Ovary (tissue), 9 donors: ENCODE measurements around the gene CTIF. TPM values are rescaled to one million over a fixed set of nuclear protein-coding genes. Genes with fewer than 3 reads are reported as not detected.
A peak's percentile ranks its signal among the peaks of the same experiment; 100 is the strongest.

Experiments
- DNase-seq, 5 donors: peaks; one replicate each; pipeline ENCODE4 v3.0.0-alpha.2; 2019 to 2020
- H3K27ac ChIP-seq, 2 donors: fragments of 200-600 bp; one replicate each; pipeline versions ENCODE4 v1.5.1 to v1.8.0; 2019 to 2022
- H3K27me3 ChIP-seq: fragments of 200-600 bp; one replicate; pipeline ENCODE4 v1.8.0; 2022
- H3K36me3 ChIP-seq: fragments of 200-600 bp; sonication (generic); one replicate; pipeline ENCODE4 v1.5.1; 2019
- H3K4me1 ChIP-seq: one replicate; pipeline ENCODE4 v1.8.1; 2013; ENCODE audit warnings: mild to moderate bottlenecking, moderate library complexity; ENCODE audit not compliant: insufficient read depth
- H3K4me3 ChIP-seq: fragments of 200-600 bp; sonication (generic); one replicate; pipeline ENCODE4 v1.5.1; 2017
- H3K9me3 ChIP-seq, 2 donors: fragments of 200-600 bp in 1 of 2; sonication (generic) in 1 of 2; one replicate each; pipeline versions ENCODE4 v1.5.1 to v1.8.1; 2013 to 2019; ENCODE audit warnings: mild to moderate bottlenecking in 1 of 2, moderate library complexity in 1 of 2
- CTCF ChIP-seq, 3 donors: fragments of 450-650 bp in 2 of 3; fragments of 200-600 bp in 1 of 3; IDR thresholded peaks; one replicate each; pipeline versions ENCODE4 v1.5.1 to v1.8.0; 2016 to 2022; ENCODE audit warnings: antibody characterized with exemption in 3 of 3, mild to moderate bottlenecking in 1 of 3
- EP300 ChIP-seq: sonication (generic); formaldehyde crosslinking; IDR thresholded peaks from one replicate; pipeline ENCODE4 v1.6.1; 2017; ENCODE audit warnings: antibody characterized with exemption
- POLR2A ChIP-seq: fragments of 450-650 bp; IDR thresholded peaks from one replicate; pipeline ENCODE4 v1.6.1; 2017; ENCODE audit warnings: antibody characterized with exemption, mild to moderate bottlenecking, moderate library complexity
- WGBS, 3 donors: extraction: QIAGEN DNeasy Blood & Tissue Kit in 1 of 3; methylation state at CpG; one replicate each; pipeline versions ENCODE4 v1.1.5 to v1.1.7; 2013 to 2017; 5-methylcytosine and 5-hydroxymethylcytosine counted together
- intact Hi-C, 4 donors: fragments of 100-400 bp; cut with DNase I; formaldehyde crosslinking; loops; one replicate each; pipeline versions ENCODE4 v1.11.0 to v1.15.1; 2022 to 2023
- polyA plus RNA-seq, 2 donors: library from polyadenylated mRNA; stranded (reverse); fragments of 200-250 nt in 1 of 2; fragments of 350-450 nt in 1 of 2; fragmentation: Illumina TruSeq in 1 of 2; extraction: RNeasy Lipid Tissue Mini Kit (QIAGEN cat#74804) in 1 of 2; gene quantifications; one replicate each; pipeline ENCODE4 v1.2.3, GENCODE V29; 2013 to 2014
- total RNA-seq, 7 donors: library from RNA; depleted of rRNA in 2 of 7; stranded (reverse); fragments of >200 nt in 2 of 7; fragmentation: NEBNext Ultra II Directional in 3 of 7; extraction: Animal tissue kit (Norgen Biotek cat#: 25700) in 3 of 7; gene quantifications; one replicate each; pipeline versions ENCODE4 v1.1.0 to v1.2.4, GENCODE V29; 2016 to 2023
- donor health status: DM: no; HTN: no; CAD: no; lungs with moderate emphysema.
- donor health status: DM: no; HTN: no; CAD: no.
- donor health status: Bipolar disorder and iron deficiency.
- donor health status: DM: yes; HTN: yes; CAD: no.
- donor health status: DM: no; HTN: no; CAD: no.
- donor health status: DM: yes; HTN: yes; CAD: no.

Gene CTIF
- total and polyA plus RNA-seq, 9 donors = 18.5 to 94.1 (median 75.2) TPM

- Histone ChIP-seq H3K27ac (peak overlapping the region in 1 of 2 donors; percentile 32), H3K4me3 (no peak overlapping the region), H3K4me1 (peaks cover 10% of the 10 kb centered on the region), H3K27me3 (no peaks in the 10 kb centered on the region), H3K36me3 (no peaks in the 10 kb centered on the region), H3K9me3 (no peaks in the 10 kb centered on the region)
- WGBS, 3 donors = 24 to 32% (median 28%) methylated on average over 13 to 18 of the region's 18 CpGs
- no peak for TF ChIP-seq CTCF (IDR thresholded peaks at IDR 0.05)
- no peak for TF ChIP-seq EP300
- no peak for TF ChIP-seq POLR2A
- DNase-seq = peak; percentile 76 to 86 (median 82)
- intact Hi-C loops = no loop called here
Observed at GRCh38 chr18:48889115-48889941, 350.5 kb downstream of the CTIF start.

GRCh38 chr18:48889981-48890762 is 351.3 kb downstream of the CTIF start:
- H3K27me3 ChIP-seq = no peaks in the 10 kb centered on the region
- intact Hi-C loops = no loop called here
- H3K9me3 ChIP-seq = no peaks in the 10 kb centered on the region
- TF ChIP-seq POLR2A (no peak), EP300 (no peak), CTCF (IDR thresholded peaks at IDR 0.05) (no peak)
- WGBS, 3 donors = 95 to 97% (median 96%) methylated on average over 13 of the region's 13 CpGs
- H3K36me3 ChIP-seq = no peaks in the 10 kb centered on the region
- peak overlapping the region in 1 of 2 donors; percentile 8 for H3K27ac ChIP-seq
- DNase-seq = peak in 2 of 5 donors; percentile 13 to 28
- H3K4me1 ChIP-seq = peaks cover 10% of the 10 kb centered on the region
- no peak overlapping the region for H3K4me3 ChIP-seq

DNA sequence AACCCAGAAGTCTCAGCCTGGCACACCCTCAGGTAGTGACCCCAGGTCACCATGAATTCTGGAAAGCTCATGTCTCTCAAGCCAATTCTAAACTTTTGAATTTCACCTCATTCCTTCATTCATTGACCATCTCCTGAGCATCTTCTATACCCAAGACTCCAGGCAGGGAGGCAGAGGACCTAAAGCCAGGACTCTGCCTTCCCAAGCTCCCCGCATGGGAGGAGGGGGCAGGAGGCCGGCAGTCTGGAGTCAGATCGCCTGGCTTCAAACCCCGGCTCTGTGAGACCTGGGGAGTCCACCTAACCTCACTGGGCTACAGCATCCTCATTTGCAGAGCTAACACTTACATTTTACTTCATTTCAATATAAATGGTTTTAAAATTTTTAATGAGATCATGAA is 352.9 kb downstream of the CTIF start:
- no peak for TF ChIP-seq EP300
- intact Hi-C loops = no loop called here
- no peaks in the 10 kb centered on the region for H3K36me3 ChIP-seq
- H3K27me3 ChIP-seq = no peaks in the 10 kb centered on the region
- H3K4me1 ChIP-seq = peaks cover 10% of the 10 kb centered on the region
- H3K27ac ChIP-seq = no peak overlapping the region
- DNase-seq = peak in 1 of 5 donors; percentile 12
- H3K9me3 ChIP-seq = no peaks in the 10 kb centered on the region
- 91 to 97% (median 95%) methylated on average over 4 of the region's 4 CpGs for WGBS, 3 donors
- no peak overlapping the region for H3K4me3 ChIP-seq

- peak in 1 of 5 donors; percentile 21 for DNase-seq
- Histone ChIP-seq H3K27ac (no peak overlapping the region), H3K36me3 (no peaks in the 10 kb centered on the region), H3K4me1 (peaks cover 10% of the 10 kb centered on the region), H3K9me3 (no peaks in the 10 kb centered on the region), H3K27me3 (no peaks in the 10 kb centered on the region), H3K4me3 (no peak overlapping the region)
- TF ChIP-seq CTCF (IDR thresholded peaks at IDR 0.05) (no peak), POLR2A (no peak), EP300 (no peak)
- 87 to 92% (median 89%) methylated on average over 22 of the region's 22 CpGs for WGBS, 3 donors
- intact Hi-C loops = no loop called here
Observed at GRCh38 chr18:48892146-48892855, 353.5 kb downstream of the CTIF start.
